Trophoblast cell (in vitro differentiated cells and primary cell): ENCODE measurements around the gene YTHDF1.

Source experiments
- DNase-seq, 2 donors: peaks; one replicate each; pipeline ENCODE4 v3.0.0-alpha.2; 2016
- H2AFZ ChIP-seq: 2 replicates; pipeline ENCODE4 v1.6.1; 2013; ENCODE audit warnings: low read length, moderate library complexity, mild to moderate bottlenecking; ENCODE audit not compliant: insufficient read depth, poor library complexity
- H2AK5ac ChIP-seq: 2 replicates; pipeline ENCODE4 v1.6.1; 2013; ENCODE audit warnings: mild to moderate bottlenecking, low read length
- H2BK120ac ChIP-seq: 2 replicates; pipeline ENCODE4 v1.6.1; 2013; ENCODE audit warnings: low read length, mild to moderate bottlenecking, moderate library complexity; ENCODE audit not compliant: insufficient read depth, poor library complexity
- H2BK12ac ChIP-seq: 2 replicates; pipeline ENCODE4 v1.6.1; 2013; ENCODE audit warnings: mild to moderate bottlenecking, low read length, moderate library complexity
- H2BK5ac ChIP-seq: 2 replicates; pipeline ENCODE4 v1.6.1; 2013; ENCODE audit warnings: low read length, low read depth, moderate library complexity, mild to moderate bottlenecking; ENCODE audit not compliant: poor library complexity
- H3K14ac ChIP-seq: 2 replicates; pipeline ENCODE4 v1.6.1; 2013; ENCODE audit warnings: mild to moderate bottlenecking, low read length
- H3K18ac ChIP-seq: 2 replicates; pipeline ENCODE4 v1.6.1; 2013; ENCODE audit warnings: mild to moderate bottlenecking, low read length
- H3K23ac ChIP-seq: 2 replicates; pipeline ENCODE4 v1.6.1; 2013; ENCODE audit warnings: low read length
- H3K27ac ChIP-seq: 2 replicates; pipeline ENCODE4 v1.5.1; 2013; ENCODE audit warnings: low read depth, mild to moderate bottlenecking, inconsistent platforms, low read length, moderate library complexity
- H3K27me3 ChIP-seq: 2 replicates; pipeline ENCODE4 v1.6.1; 2013; ENCODE audit warnings: inconsistent platforms, mild to moderate bottlenecking, low read length, moderate library complexity; ENCODE audit not compliant: insufficient read depth
- H3K36me3 ChIP-seq, 2 experiments: 1 replicate in 1 of 2; 2 replicates in 1 of 2; pipeline ENCODE4 v1.6.1; 2013; ENCODE audit warnings: low read length in 2 of 2, mild to moderate bottlenecking in 2 of 2, moderate library complexity in 1 of 2; ENCODE audit not compliant: insufficient read depth in 2 of 2, control insufficient read depth in 1 of 2
- H3K4ac ChIP-seq: 2 replicates; pipeline ENCODE4 v1.6.1; 2013; ENCODE audit warnings: low read depth, mild to moderate bottlenecking, low read length, moderate library complexity
- H3K4me1 ChIP-seq, 2 experiments: 1 replicate in 1 of 2; 2 replicates in 1 of 2; pipeline ENCODE4 v1.6.1; 2013; ENCODE audit warnings: low read length in 2 of 2, mild to moderate bottlenecking in 2 of 2, moderate library complexity in 1 of 2; ENCODE audit not compliant: insufficient read depth in 2 of 2, control insufficient read depth in 1 of 2
- H3K4me2 ChIP-seq: 2 replicates; pipeline ENCODE4 v1.6.1; 2013; ENCODE audit warnings: inconsistent platforms, mild to moderate bottlenecking, low read length, moderate library complexity
- H3K4me3 ChIP-seq: 2 replicates; pipeline ENCODE4 v1.5.1; 2013; ENCODE audit warnings: mild to moderate bottlenecking, low read depth, low read length, inconsistent platforms
- H3K79me1 ChIP-seq: one replicate; pipeline ENCODE4 v1.6.1; 2013; ENCODE audit warnings: low read length
- H3K79me2 ChIP-seq: 2 replicates; pipeline ENCODE4 v1.6.1; 2013; ENCODE audit warnings: low read length, mild to moderate bottlenecking; ENCODE audit not compliant: control insufficient read depth, insufficient read depth, poor library complexity
- H3K9ac ChIP-seq: 2 replicates; pipeline ENCODE4 v1.6.1; 2013; ENCODE audit warnings: mild to moderate bottlenecking, low read length
- H3K9me3 ChIP-seq: 2 replicates; pipeline ENCODE4 v1.6.1; 2013; ENCODE audit warnings: low read depth, mild to moderate bottlenecking, control low read depth, inconsistent platforms, low read length; ENCODE audit not compliant: insufficient read depth
- H4K12ac ChIP-seq: 2 replicates; pipeline ENCODE4 v1.6.1; 2013; ENCODE audit warnings: low read depth, mild to moderate bottlenecking, low read length, moderate library complexity
- H4K8ac ChIP-seq: 2 replicates; pipeline ENCODE4 v1.6.1; 2013; ENCODE audit warnings: low read depth, mild to moderate bottlenecking, low read length, moderate library complexity
- H4K91ac ChIP-seq: one replicate; pipeline ENCODE4 v1.6.1; 2013; ENCODE audit warnings: low read depth, mild to moderate bottlenecking, low read length, moderate library complexity
- WGBS: extraction: QIAGEN DNeasy Blood & Tissue Kit; methylation state at CpG from one replicate; pipeline ENCODE4 v1.1.7; 2013; ENCODE audit warnings: missing lambda C conversion rate; ENCODE audit not compliant: insufficient read length, insufficient coverage; ENCODE audit errors: extremely low coverage; 5-methylcytosine and 5-hydroxymethylcytosine counted together

YTHDF1 gene

DNA sequence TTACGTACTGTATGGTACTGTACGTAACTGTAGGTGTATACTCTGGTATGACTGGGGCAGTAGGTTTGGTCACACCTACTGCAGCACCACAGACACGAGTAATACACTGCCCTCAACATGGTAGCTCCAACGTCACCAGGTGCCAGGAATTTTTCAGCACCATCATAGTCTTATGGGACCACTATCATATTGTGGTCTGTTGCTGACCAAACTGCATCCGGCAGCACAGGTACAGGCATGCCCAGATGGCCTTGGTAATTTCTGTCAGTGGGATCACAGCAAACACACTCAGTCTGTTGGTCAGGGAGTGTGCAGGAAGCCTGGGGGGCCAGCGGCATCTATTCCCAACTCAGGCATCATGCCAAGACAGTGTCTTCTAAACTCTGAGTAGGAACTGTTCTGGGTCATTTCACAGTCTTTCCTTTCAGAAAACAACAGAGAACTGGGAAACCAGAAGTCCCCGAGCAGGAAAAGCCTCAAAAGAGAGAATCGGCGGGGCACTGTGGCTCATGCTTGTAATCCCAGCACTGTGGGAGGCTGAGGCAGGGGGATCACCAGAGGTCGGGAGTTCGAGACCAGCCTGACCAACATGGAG is 5.8 kb downstream of the YTHDF1 start:
- no peak for DNase-seq
- H3K14ac ChIP-seq = no peak overlapping the region
- no peak overlapping the region for H3K27ac ChIP-seq

DNA sequence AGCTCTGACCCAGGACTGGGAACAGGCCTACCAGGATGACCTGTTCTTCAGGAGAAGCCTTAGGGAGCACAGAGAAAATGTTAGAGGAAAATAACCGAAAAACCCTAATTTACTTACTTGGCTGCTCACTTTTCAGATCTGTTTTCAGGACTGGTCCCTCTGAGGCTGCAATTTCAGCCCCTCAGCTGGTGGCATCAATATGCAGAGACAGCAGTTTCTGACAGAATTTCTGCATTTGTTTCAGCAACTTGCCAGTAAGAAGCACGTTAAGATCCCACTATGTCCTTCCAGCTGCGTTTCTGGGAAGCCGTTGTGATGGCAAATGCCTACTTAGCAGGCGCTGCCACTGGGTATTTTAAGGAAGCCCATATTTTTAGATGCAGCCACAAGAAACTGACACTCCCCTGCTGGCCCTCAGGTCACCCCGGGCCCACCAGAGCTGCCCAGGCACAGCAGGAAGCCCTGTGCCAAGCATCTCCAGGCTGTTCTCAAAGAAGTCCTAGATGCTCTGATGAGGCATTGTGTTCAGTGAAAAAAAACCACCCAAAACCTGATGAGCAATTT is 7.5 kb downstream of the YTHDF1 start:
- Histone ChIP-seq H3K4me2 (no peak overlapping the region), H3K9me3 (no peaks in the 10 kb centered on the region), H3K18ac (no peak overlapping the region), H2AK5ac (no peak overlapping the region), H3K79me1 (peaks cover 2% of the 10 kb centered on the region), H3K9ac (no peak overlapping the region), H3K27ac (no peak overlapping the region), H3K27me3 (no peaks in the 10 kb centered on the region), H3K36me3 (peaks cover 83 to 84% of the 10 kb centered on the region in 2 experiments), H3K4me3 (no peak overlapping the region), H2AFZ (no peak overlapping the region), H3K79me2 (peaks cover 53% of the 10 kb centered on the region), H3K4ac (peak overlapping the region; percentile 57), H3K4me1 (peaks cover 17 to 19% of the 10 kb centered on the region in 2 experiments), H4K8ac (no peak overlapping the region), H2BK12ac (no peak overlapping the region), H2BK5ac (no peak overlapping the region), H4K12ac (no peak overlapping the region), H3K23ac (no peak overlapping the region), H4K91ac (no peak overlapping the region), H2BK120ac (no peak overlapping the region), H3K14ac (no peak overlapping the region)
- DNase-seq = no peak
- WGBS = no CpG with 5 or more reads among the region's 6 CpGs

More for the DNA sequence above, 5.8 kb downstream of the YTHDF1 start:
- Histone ChIP-seq H3K23ac (no peak overlapping the region), H3K18ac (no peak overlapping the region), H3K36me3 (peaks cover 67 to 76% of the 10 kb centered on the region in 2 experiments), H2BK12ac (no peak overlapping the region), H3K9me3 (no peaks in the 10 kb centered on the region), H3K79me1 (peaks cover 10% of the 10 kb centered on the region), H3K79me2 (peaks cover 56% of the 10 kb centered on the region), H3K4me1 (peaks cover 18 to 25% of the 10 kb centered on the region in 2 experiments), H4K8ac (no peak overlapping the region), H4K91ac (no peak overlapping the region), H3K4me2 (no peak overlapping the region), H2BK120ac (no peak overlapping the region), H3K4ac (peak overlapping the region; percentile 9), H3K9ac (no peak overlapping the region), H4K12ac (no peak overlapping the region), H2AK5ac (no peak overlapping the region), H2AFZ (no peak overlapping the region), H3K4me3 (no peak overlapping the region), H3K27me3 (no peaks in the 10 kb centered on the region), H2BK5ac (no peak overlapping the region)
- no CpG with 5 or more reads among the region's 11 CpGs for WGBS

DNA sequence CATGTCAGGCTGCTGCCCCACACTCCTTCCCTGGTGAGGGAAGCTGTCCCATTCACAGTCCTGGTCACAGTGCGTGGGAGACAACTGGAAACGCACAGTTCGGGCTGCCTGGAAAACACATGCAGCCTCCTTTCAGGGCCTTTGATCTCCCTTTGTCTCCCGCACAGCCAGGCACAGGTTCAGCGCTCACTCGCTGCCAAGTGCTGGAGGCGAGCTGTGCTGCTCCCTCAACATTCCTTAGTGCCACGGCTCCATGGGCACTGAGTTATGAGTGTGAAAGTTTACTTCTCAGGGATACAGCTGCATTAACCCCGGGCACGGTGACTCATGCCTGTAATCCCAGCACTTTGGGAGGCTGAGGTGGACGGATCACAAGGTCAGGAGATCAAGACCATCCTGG is 9.1 kb downstream of the YTHDF1 start:
- Histone ChIP-seq H4K8ac (no peak overlapping the region), H3K4me2 (no peak overlapping the region), H3K14ac (no peak overlapping the region), H3K79me2 (peaks cover 47% of the 10 kb centered on the region), H4K12ac (no peak overlapping the region), H3K9ac (peak overlapping the region; percentile 8), H3K18ac (no peak overlapping the region), H2AK5ac (no peak overlapping the region), H4K91ac (no peak overlapping the region), H3K27ac (no peak overlapping the region), H3K9me3 (no peaks in the 10 kb centered on the region), H3K4me1 (peaks cover 5 to 7% of the 10 kb centered on the region in 2 experiments), H2BK120ac (no peak overlapping the region), H3K79me1 (no peaks in the 10 kb centered on the region), H3K27me3 (no peaks in the 10 kb centered on the region), H2BK5ac (no peak overlapping the region), H2BK12ac (no peak overlapping the region), H3K23ac (no peak overlapping the region), H3K4me3 (no peak overlapping the region), H3K36me3 (peaks cover 84 to 86% of the 10 kb centered on the region in 2 experiments), H3K4ac (peak overlapping the region; percentile 86), H2AFZ (no peak overlapping the region)
- no CpG with 5 or more reads among the region's 11 CpGs for WGBS
- no peak for DNase-seq

DNA sequence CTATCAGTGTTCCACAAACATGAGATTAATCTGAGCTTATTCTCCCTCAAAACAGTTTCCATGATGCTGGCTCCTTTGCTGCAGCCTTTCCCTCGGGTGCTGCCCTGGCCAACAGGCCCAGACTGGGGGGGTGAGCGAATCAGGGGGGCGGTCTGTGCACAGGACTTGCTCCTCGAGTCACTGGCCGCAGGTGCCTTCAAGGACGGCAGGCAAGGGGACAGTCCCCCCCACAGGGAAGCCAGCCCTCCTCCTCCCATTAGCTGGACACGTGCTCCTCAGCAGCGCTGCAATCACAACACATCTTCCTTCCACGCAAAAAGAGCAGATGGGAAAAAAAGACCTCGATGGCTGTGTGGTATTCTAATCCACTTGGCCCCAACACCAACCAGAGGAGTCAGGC is 10.0 kb downstream of the YTHDF1 start:
- Histone ChIP-seq H2AK5ac (no peak overlapping the region), H2BK5ac (no peak overlapping the region), H3K18ac (no peak overlapping the region), H3K9ac (no peak overlapping the region), H3K79me1 (no peaks in the 10 kb centered on the region), H3K79me2 (peaks cover 42% of the 10 kb centered on the region), H3K4me2 (no peak overlapping the region), H3K14ac (no peak overlapping the region), H3K4ac (peak overlapping the region; percentile 86), H3K27ac (no peak overlapping the region), H3K23ac (no peak overlapping the region), H2BK12ac (no peak overlapping the region), H3K4me1 (peaks cover 3 to 5% of the 10 kb centered on the region in 2 experiments), H3K36me3 (peaks cover 80 to 83% of the 10 kb centered on the region in 2 experiments), H3K4me3 (no peak overlapping the region), H4K91ac (no peak overlapping the region), H2BK120ac (no peak overlapping the region), H2AFZ (no peak overlapping the region), H4K12ac (no peak overlapping the region), H3K27me3 (no peaks in the 10 kb centered on the region), H4K8ac (no peak overlapping the region), H3K9me3 (no peaks in the 10 kb centered on the region)
- no peak for DNase-seq
- WGBS = no CpG with 5 or more reads among the region's 10 CpGs
